HepG2 (cell line): ENCODE data around the gene DNLZ. TPM values are rescaled to one million over a fixed set of nuclear protein-coding genes. Genes with fewer than 3 reads are reported as not detected.

Experiments used
- CEBPG ChIP-seq: IDR thresholded peaks from 2 replicates; pipeline ENCODE4 v1.6.1; 2016
- DNMT3B ChIP-seq: conservative IDR thresholded peaks from 2 replicates; pipeline ENCODE4 v1.6.1; 2016; ENCODE audit warnings: missing biosample characterization, control low read depth
- JUND ChIP-seq: sonication (generic); formaldehyde crosslinking; IDR thresholded peaks from 2 replicates; pipeline ENCODE4 v1.8.0; 2022; ENCODE audit warnings: mild to moderate bottlenecking, missing genetic modification reagents
- KDM4B ChIP-seq: sonication (generic); formaldehyde crosslinking; IDR thresholded peaks from 2 replicates; pipeline ENCODE4 v1.4.0; 2020; ENCODE audit warnings: missing genetic modification reagents
- MAF1 ChIP-seq: sonication (generic); formaldehyde crosslinking; IDR thresholded peaks from 2 replicates; pipeline ENCODE4 v1.5.0; 2020; ENCODE audit warnings: missing genetic modification reagents, borderline replicate concordance
- POGK ChIP-seq: sonication (generic); formaldehyde crosslinking; conservative IDR thresholded peaks from 2 replicates; pipeline ENCODE4 v1.8.0; 2022; ENCODE audit warnings: mild to moderate bottlenecking, moderate library complexity, missing genetic modification reagents
- PRPF4 ChIP-seq: fragments of 200-400 bp; formaldehyde crosslinking; IDR thresholded peaks from 2 replicates; pipeline ENCODE4 v1.6.1; 2016; ENCODE audit warnings: low read length, low read depth; ENCODE audit not compliant: poor library complexity, severe bottlenecking
- RBFOX2 ChIP-seq: fragments of 200-400 bp; formaldehyde crosslinking; IDR thresholded peaks from 2 replicates; pipeline ENCODE4 v1.6.1; 2017; ENCODE audit warnings: low read depth, mild to moderate bottlenecking, low read length
- SOX13 ChIP-seq, 3 experiments: fragments of 450-650 bp in 1 of 3; sonication (generic) in 1 of 3; formaldehyde crosslinking in 1 of 3; IDR thresholded peaks in 2 of 3; conservative IDR thresholded peaks in 1 of 3; 2 replicates each; pipeline versions ENCODE4 v1.5.0 to v1.6.1; 2016 to 2020; ENCODE audit warnings: antibody characterized with exemption in 1 of 3, mild to moderate bottlenecking in 1 of 3, missing compliant biosample characterization in 1 of 3, missing genetic modification reagents in 1 of 3, moderate library complexity in 1 of 3
- TEAD2 ChIP-seq: sonication (generic); formaldehyde crosslinking; IDR thresholded peaks from 2 replicates; pipeline ENCODE4 v1.9.0; 2021; ENCODE audit warnings: missing genetic modification reagents
- ZBTB39 ChIP-seq: sonication (generic); formaldehyde crosslinking; IDR thresholded peaks from 2 replicates; pipeline ENCODE4 v1.5.0; 2020; ENCODE audit warnings: missing genetic modification reagents
- ZNF414 ChIP-seq: sonication (generic); formaldehyde crosslinking; IDR thresholded peaks from 2 replicates; pipeline ENCODE4 v1.5.0; 2020; ENCODE audit warnings: missing genetic modification reagents
- ZNF614 ChIP-seq: IDR thresholded peaks from 2 replicates; pipeline ENCODE4 v1.6.1; 2018; ENCODE audit warnings: missing biosample characterization, missing genetic modification reagents, inconsistent platforms, borderline replicate concordance
- ZNF770 ChIP-seq: sonication (generic); formaldehyde crosslinking; IDR thresholded peaks from 2 replicates; pipeline ENCODE4 v1.5.0; 2020; ENCODE audit warnings: mild to moderate bottlenecking, missing genetic modification reagents
- ZNF883 ChIP-seq: sonication (generic); formaldehyde crosslinking; IDR thresholded peaks from 2 replicates; pipeline ENCODE4 v1.5.1; 2020; ENCODE audit warnings: mild to moderate bottlenecking, missing genetic modification reagents; ENCODE audit errors: not compliant biosample characterization
- ZSCAN12 ChIP-seq: sonication (generic); formaldehyde crosslinking; IDR thresholded peaks from 2 replicates; pipeline ENCODE4 v1.9.0; 2021; ENCODE audit warnings: mild to moderate bottlenecking, missing genetic modification reagents
- polyA plus RNA-seq, 8 experiments: library from polyadenylated mRNA; depleted of rRNA in 3 of 8; stranded (reverse) in 7 of 8; unstranded in 1 of 8; fragments of >200 nt; fragmentation: Illumina TruSeq in 4 of 8; extraction: Trizol in 4 of 8; gene quantifications; 2 replicates each; pipeline versions ENCODE4 v1.2.1 to v1.2.3, GENCODE V29; 2011 to 2016; ENCODE audit warnings: low read depth in 4 of 8, missing spikeins in 1 of 8, mixed read lengths in 1 of 8; ENCODE audit not compliant: insufficient read depth in 1 of 8
- total RNA-seq, 5 experiments: library from RNA; depleted of rRNA; stranded (reverse); fragments of >200 nt; fragmentation: Illumina TruSeq; extraction: Trizol; gene quantifications; 2 replicates each; pipeline ENCODE4 v1.2.3, GENCODE V29; 2016; ENCODE audit warnings: low read depth in 1 of 5

The DNLZ gene
- total and polyA plus RNA-seq, 2 of the 13 experiments (the other 11 are each of a cell fraction or from before 2014, with no cell fraction given): 3.4 to 8.0 TPM

GRCh38 chr9:136372561-136373299 is 9.2 kb upstream of the DNLZ start (continued):
- 0 out of 2 replicates have a peak, but pooled peaks have one; percentile 9 for TF ChIP-seq ZNF770 (CRISPR knock-in tag)
- no peak for TF ChIP-seq PRPF4
- TF ChIP-seq MAF1 (CRISPR knock-in tag): peak; percentile 79; the same call in 1 of the 2 replicates
- TF ChIP-seq CEBPG: peak; percentile 99
- 0 out of 2 replicates have a peak, but pooled peaks have one; percentile 44 for TF ChIP-seq TEAD2 (CRISPR knock-in tag)
- TF ChIP-seq ZNF414: no peak
- 0 out of 2 replicates have a peak, but pooled peaks have one; percentile 23 for TF ChIP-seq KDM4B (CRISPR knock-in tag)
- TF ChIP-seq ZNF883 (CRISPR knock-in tag): peak; percentile 7
- no peak for TF ChIP-seq ZSCAN12 (CRISPR knock-in tag)
- no peak for TF ChIP-seq RBFOX2
- TF ChIP-seq SOX13 (IDR thresholded peaks at IDR 0.05): no peak
- peak in 1 of 2 experiments; percentile 30; a peak in 1 of 4 replicates for TF ChIP-seq SOX13 (CRISPR knock-in tag; conservative IDR thresholded peaks at IDR 0.05 in 1 of 2, IDR thresholded peaks at IDR 0.05 in 1 of 2)
- TF ChIP-seq JUND (CRISPR knock-in tag): 0 out of 2 replicates have a peak, but pooled peaks have one; percentile 47
- TF ChIP-seq ZNF614 (CRISPR knock-in tag): 0 out of 2 replicates have a peak, but pooled peaks have one; percentile 29
- no peak for TF ChIP-seq ZBTB39 (CRISPR knock-in tag)
- TF ChIP-seq DNMT3B (CRISPR knock-in tag): no peak
- peak; percentile 35 for TF ChIP-seq POGK (CRISPR knock-in tag)
